ENCODE data around the gene ATAD3A.
"Not testable (repeated sequence)": the region's sequence is repeated elsewhere in the genome, so short reads cannot be mapped to it uniquely, and the experiment has no call there.

ATAD3A gene

GRCh38 chr1:1517973-1518620 lies 6.1 kb downstream of the ATAD3A start:
- no peak for DNase-seq
- in situ Hi-C loops (cut with MboI; ENCODE audit: low pct_unique_long_range_greater_than_20kb, low sequenced_read_pairs) = no loop called here

- in situ Hi-C loops (cut with MboI; ENCODE audit: low pct_unique_long_range_greater_than_20kb, low sequenced_read_pairs); DNase-seq: not testable (repeated sequence)
These were observed 6.7 kb downstream of the ATAD3A start for GRCh38 chr1:1518621-1519007.

DNA sequence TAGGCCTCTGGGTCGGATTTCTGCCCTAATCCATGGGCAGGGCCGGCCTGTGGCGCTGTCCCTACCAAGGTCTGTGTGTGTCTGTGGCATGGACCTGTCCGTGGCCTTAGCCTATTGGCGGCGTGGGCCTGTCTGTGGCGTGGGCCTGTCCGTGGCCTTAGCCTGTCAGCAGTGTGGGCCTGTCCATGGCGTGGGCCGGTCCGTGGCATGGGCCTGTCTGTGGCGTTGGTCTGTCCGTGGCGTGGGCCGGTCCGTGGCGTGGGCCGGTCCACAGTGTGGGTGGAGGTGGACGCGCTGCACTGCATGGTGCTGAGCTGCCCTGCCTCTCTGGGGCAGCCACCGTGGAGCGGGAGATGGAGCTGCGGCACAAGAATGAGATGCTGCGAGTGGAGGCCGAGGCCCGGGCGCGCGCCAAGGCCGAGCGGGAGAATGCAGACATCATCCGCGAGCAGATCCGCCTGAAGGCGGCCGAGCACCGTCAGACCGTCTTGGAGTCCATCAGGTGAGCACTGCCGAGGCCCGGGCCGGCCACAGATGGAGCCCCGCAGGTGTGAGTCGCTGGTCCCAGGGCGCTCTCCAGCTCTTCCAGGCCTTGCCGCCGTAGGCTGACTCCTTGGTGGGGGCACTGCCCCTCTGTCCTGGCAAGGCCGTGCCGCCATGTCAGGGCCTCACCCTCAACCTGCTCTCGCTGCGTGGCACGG lies 8.0 kb downstream of the ATAD3A start:
- in situ Hi-C loops (cut with MboI; ENCODE audit: low pct_unique_long_range_greater_than_20kb, low sequenced_read_pairs); DNase-seq: not testable (repeated sequence)

DNA sequence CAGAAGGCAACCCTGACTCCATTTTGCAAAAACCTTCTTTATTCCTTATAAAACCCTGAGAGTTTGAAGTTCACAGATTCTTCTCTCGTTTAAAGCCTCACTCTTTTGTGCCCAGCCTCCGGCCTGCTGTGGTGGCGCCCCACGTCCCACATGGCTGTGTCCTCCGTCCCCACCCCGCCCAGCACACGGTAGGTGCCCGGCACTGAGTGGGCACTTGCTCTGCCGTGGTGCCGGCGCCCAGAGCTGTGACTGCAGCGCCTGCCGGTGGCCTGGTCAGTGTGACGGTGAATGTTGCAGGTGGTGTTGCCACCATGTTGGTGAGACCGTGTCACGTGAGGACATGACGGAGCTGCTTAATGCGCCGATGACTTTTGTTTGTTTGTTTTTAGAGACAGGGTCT lies 9.4 kb downstream of the ATAD3A start:
- DNase-seq = no peak
- in situ Hi-C loops (cut with MboI; ENCODE audit: low pct_unique_long_range_greater_than_20kb, low sequenced_read_pairs) = no loop called here

DNA sequence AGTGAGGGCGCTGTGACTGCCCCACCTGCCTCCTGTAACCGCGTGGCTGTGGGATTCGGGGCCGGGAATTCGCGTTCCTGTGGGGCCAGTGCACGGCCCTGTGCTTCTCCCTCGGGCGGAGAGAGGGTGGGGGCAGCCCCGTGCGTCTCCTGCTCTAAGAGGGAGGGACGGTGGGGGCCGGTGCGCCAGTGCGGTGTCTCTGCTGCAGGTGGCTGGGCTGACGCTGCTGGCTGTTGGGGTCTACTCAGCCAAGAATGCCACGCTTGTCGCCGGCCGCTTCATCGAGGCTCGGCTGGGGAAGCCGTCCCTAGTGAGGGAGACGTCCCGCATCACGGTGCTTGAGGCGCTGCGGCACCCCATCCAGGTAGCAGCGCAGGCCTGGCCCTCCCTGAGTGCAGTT lies 10.6 kb downstream of the ATAD3A start:
- in situ Hi-C loops (cut with MboI; ENCODE audit: low pct_unique_long_range_greater_than_20kb, low sequenced_read_pairs) = not testable (repeated sequence)

DNA sequence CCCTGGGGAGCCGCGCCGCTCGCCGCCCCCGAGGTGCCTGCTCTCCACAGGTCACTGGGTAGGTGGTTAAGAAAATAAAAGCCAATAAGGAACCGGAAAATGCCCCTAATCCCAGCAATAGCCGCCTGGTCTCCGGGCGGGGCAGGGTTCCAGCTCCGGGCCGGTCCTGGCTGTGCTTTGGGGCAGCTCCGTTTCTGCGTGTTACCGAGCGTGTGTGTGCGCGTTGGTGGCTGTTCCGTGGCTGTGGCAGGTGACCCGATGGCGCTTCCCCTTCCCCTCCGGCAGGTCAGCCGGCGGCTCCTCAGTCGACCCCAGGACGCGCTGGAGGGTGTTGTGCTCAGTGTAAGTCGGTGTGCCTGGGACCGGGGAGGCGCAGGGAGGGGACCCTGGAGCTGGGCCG lies 11.3 kb downstream of the ATAD3A start:
- in situ Hi-C loops (cut with MboI; ENCODE audit: low pct_unique_long_range_greater_than_20kb, low sequenced_read_pairs) = not testable (repeated sequence)

More for the DNA sequence above, 10.6 kb downstream of the ATAD3A start:
- DNase-seq = not testable (repeated sequence)

DNA sequence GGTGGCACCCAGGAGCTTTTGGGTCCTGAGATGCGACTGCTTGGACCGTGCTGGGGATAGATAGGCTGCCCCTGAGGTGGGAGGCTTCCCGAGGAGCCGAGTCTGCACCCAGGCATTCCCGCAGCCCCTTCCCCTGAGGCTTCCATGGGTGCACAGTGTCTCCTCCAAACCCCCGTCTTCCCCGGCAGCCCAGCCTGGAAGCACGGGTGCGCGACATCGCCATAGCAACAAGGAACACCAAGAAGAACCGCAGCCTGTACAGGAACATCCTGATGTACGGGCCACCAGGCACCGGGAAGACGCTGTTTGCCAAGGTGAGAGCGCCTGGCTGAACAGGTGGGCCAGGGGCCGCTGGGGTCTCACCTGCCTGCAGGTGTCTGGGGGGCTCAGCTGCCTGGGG lies 11.7 kb downstream of the ATAD3A start:
- in situ Hi-C loops (cut with MboI; ENCODE audit: low pct_unique_long_range_greater_than_20kb, low sequenced_read_pairs); DNase-seq: not testable (repeated sequence)

More for the DNA sequence above, 11.3 kb downstream of the ATAD3A start:
- DNase-seq = not testable (repeated sequence)

GRCh38 chr1:1524750-1525383 lies 12.9 kb downstream of the ATAD3A start:
- in situ Hi-C loops (cut with MboI; ENCODE audit: low pct_unique_long_range_greater_than_20kb, low sequenced_read_pairs); DNase-seq: not testable (repeated sequence)

DNA sequence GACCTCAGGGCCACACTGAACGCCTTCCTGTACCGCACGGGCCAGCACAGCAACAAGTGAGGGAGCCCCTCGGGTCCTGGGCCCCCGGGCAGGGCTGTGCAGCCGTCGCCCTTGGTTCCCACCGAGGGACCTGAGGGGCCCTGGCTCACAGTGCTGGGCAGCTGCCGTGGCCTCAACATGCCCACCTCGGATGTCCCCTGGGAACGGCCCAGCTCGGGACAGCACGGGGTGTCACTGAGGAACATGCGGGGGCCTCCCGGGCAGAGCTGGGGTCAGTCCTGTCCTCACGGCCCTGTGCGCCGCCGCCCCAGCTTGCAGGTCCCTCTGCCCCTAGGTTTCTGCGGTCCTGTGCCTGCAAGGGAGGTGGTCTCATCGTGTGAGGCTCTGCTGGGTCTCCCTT lies 14.5 kb downstream of the ATAD3A start:
- DNase-seq; in situ Hi-C loops (cut with MboI; ENCODE audit: low pct_unique_long_range_greater_than_20kb, low sequenced_read_pairs): not testable (repeated sequence)

- no peak for DNase-seq
- in situ Hi-C loops (cut with MboI; ENCODE audit: low pct_unique_long_range_greater_than_20kb, low sequenced_read_pairs) = no loop called here
These were observed 15.3 kb downstream of the ATAD3A start for GRCh38 chr1:1527092-1527816.

- in situ Hi-C loops (cut with MboI; ENCODE audit: low pct_unique_long_range_greater_than_20kb, low sequenced_read_pairs) = no loop called here
- DNase-seq = no peak
These were observed 16.6 kb downstream of the ATAD3A start for GRCh38 chr1:1528301-1529267.

DNA sequence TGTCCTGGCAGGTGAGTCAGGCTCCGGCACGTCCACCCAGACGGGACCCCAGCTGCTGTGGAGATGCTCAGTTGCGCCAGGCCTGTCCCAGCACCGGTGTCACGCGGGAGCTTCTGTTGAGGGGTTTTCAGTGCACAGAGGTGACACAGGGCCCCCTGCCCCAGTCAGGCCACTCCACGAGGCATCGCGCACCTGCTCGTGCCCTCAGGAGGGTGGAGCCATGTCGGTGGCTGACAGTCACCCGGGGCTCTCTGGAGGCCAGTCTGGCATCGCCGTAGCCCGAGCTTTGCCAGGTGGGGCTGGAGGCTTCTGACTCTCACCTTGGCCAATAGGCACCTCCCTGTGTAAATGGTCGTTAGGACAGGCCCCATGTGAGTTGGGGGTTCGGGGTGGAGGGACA lies 17.4 kb downstream of the ATAD3A start:
- DNase-seq = no peak
- in situ Hi-C loops (cut with MboI; ENCODE audit: low pct_unique_long_range_greater_than_20kb, low sequenced_read_pairs) = no loop called here

DNA sequence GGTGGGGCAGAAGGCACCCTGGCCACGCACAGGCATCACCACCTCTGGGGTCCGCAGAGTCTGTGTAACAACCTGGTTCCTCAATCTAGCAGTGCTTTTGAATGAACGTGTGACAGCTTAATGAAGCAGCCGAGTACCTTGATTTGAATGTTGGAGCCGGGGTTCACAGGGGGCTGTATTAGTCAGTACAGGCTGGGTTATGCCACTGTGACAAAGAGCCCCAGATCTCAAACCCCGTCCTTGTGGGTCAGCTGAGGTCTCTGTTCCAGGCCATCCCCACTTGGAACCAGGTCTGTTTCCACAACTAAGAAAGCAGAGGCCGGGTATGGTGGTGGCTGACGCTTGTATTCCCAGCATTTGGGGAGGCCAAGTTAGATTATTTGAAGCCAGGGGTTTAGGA lies 18.0 kb downstream of the ATAD3A start:
- in situ Hi-C loops (cut with MboI; ENCODE audit: low pct_unique_long_range_greater_than_20kb, low sequenced_read_pairs) = no loop called here
- no peak for DNase-seq

DNA sequence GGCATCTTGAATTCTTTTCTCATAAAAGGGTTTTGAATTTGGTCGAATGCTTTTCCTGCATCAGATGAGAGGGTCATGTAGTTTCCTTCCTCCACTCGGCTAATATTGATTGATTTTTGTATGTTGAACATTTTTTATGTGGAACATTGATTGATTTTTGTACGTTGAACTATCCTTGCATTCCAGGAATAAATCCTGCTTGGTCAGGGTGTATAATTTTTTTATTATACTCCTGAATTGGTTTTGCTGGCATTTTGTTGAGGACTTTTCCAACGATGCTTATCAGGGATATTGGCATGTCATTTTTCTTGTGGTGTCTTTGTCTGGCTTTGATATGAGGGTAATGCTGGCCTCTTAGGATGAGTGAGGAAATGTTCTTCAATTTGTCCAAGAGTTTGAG lies 20.0 kb downstream of the ATAD3A start:
- in situ Hi-C loops (cut with MboI; ENCODE audit: low pct_unique_long_range_greater_than_20kb, low sequenced_read_pairs) = no loop called here
- DNase-seq = no peak

DNA sequence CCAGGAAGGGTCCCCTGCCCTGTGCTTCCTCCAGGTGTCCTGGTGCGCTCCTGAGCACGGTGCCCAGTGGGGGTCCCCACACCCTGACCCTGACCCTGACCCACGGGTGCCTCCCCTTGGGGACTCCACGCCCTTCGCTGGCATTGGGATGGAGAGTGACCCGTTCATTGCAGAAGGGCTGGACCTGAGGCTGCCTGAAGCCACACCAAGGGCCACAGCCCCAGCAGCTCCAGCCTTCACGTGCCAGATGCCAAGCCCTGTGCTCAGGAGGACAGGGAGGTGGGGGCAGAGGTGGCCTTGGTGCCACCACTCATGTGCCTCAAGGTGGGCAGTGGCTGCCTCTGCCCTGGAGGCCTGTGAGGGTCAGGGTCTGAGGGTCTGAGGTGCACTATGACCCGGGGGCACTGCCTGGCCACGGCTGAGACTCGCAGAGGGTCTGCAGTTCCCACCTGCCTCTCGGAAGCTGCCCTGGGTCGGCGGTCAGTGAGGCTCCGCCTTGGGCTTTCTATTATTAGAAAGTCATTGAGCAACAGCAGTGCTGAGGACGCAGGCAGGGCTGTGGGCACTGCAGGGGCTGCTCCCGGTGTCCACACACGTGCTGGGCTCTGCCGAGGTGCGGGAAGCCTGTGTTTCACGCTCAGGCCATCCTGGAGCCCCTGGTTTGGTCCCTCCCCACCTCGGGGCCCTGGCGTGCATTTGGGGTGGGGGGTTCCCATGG lies 21.4 kb downstream of the ATAD3A start:
- DNase-seq; in situ Hi-C loops (cut with MboI; ENCODE audit: low pct_unique_long_range_greater_than_20kb, low sequenced_read_pairs): not testable (repeated sequence)

- in situ Hi-C loops (cut with MboI; ENCODE audit: low pct_unique_long_range_greater_than_20kb, low sequenced_read_pairs); DNase-seq: not testable (repeated sequence)
These were observed 21.9 kb downstream of the ATAD3A start for GRCh38 chr1:1533894-1534291.

GRCh38 chr1:1534401-1535154 lies 22.6 kb downstream of the ATAD3A start:
- in situ Hi-C loops (cut with MboI; ENCODE audit: low pct_unique_long_range_greater_than_20kb, low sequenced_read_pairs) = no loop called here
- DNase-seq = no peak

Measured in KBM-7 (cell line).